Measurements from ENCODE around the gene LIPM. TPM values are rescaled to one million over a fixed set of nuclear protein-coding genes. Genes with fewer than 3 reads are reported as not detected.

LIPM gene
- total RNA-seq, 1 donor from 2014 or later, result not detected

Other genes starting within 250 kb of the LIPM start
- 0.39 and 1.4 TPM in 2 replicates for gene RNLS, start 219.4 kb upstream of the LIPM start, total RNA-seq
- not detected in 2 replicates for gene LIPJ, start 216.0 kb upstream of the LIPM start, total RNA-seq
- gene LIPF, start 138.3 kb upstream of the LIPM start, total RNA-seq, result not detected in 2 replicates
- gene LIPK, start 96.5 kb upstream of the LIPM start, total RNA-seq, result not detected in 2 replicates
- gene LIPN, start 42.7 kb upstream of the LIPM start, total RNA-seq, result not detected in 2 replicates
- gene ANKRD22, start 49.1 kb downstream of the LIPM start, total RNA-seq, result not detected in 2 replicates
- 0.25 and 0.26 TPM in 2 replicates for gene STAMBPL1, start 77.5 kb downstream of the LIPM start, total RNA-seq
- gene ACTA2, start 150.0 kb downstream of the LIPM start, total RNA-seq, result 4.1 and 7.1 TPM in 2 replicates
- gene FAS, start 188.1 kb downstream of the LIPM start, total RNA-seq, result 5.8 and 7.6 TPM in 2 replicates